Neutrophil (primary cell): ENCODE data around the gene INTS6L.

Source experiments
- H3K27ac ChIP-seq: fragments of 200-600 bp; sonication (generic); 2 replicates; pipeline ENCODE4 v1.5.1; 2016; ENCODE audit warnings: mild to moderate bottlenecking, moderate library complexity
- H3K27me3 ChIP-seq: fragments of 200-600 bp; sonication (generic); 2 replicates; pipeline ENCODE4 v1.6.0; 2016; ENCODE audit warnings: mild to moderate bottlenecking
- H3K36me3 ChIP-seq: fragments of 200-600 bp; sonication (generic); 2 replicates; pipeline ENCODE4 v1.5.1; 2017
- H3K4me1 ChIP-seq, 2 experiments: fragments of 200-600 bp in 1 of 2; sonication (generic) in 1 of 2; 1 replicate in 1 of 2; 2 replicates in 1 of 2; pipeline versions ENCODE4 v1.5.1 to v1.6.1; 2013 to 2016; ENCODE audit warnings: low read depth in 1 of 2, low read length in 1 of 2, mild to moderate bottlenecking in 1 of 2, moderate library complexity in 1 of 2; ENCODE audit not compliant: control insufficient read depth in 1 of 2, insufficient read depth in 1 of 2
- H3K4me3 ChIP-seq, 2 experiments: fragments of 200-600 bp in 1 of 2; sonication (generic) in 1 of 2; 1 replicate in 1 of 2; 2 replicates in 1 of 2; pipeline ENCODE4 v1.5.1; 2013 to 2016; ENCODE audit warnings: low read depth in 1 of 2, low read length in 1 of 2, mild to moderate bottlenecking in 1 of 2, moderate library complexity in 1 of 2
- H3K9me3 ChIP-seq: fragments of 200-600 bp; sonication (generic); 2 replicates; pipeline ENCODE4 v1.5.1; 2016
- CTCF ChIP-seq: fragments of 200-600 bp; sonication (generic); IDR thresholded peaks from 2 replicates; pipeline ENCODE4 v1.5.1; 2016; ENCODE audit warnings: antibody characterized with exemption

INTS6L gene

GRCh38 chrX:135498236-135498635 lies 22.2 kb upstream of the INTS6L start:
- H3K36me3 ChIP-seq = no peaks in the 10 kb centered on the region
- TF ChIP-seq CTCF = no peak
- H3K9me3 ChIP-seq = no peaks in the 10 kb centered on the region
- H3K27me3 ChIP-seq = no peaks in the 10 kb centered on the region
- no peaks in the 10 kb centered on the region for H3K4me1 ChIP-seq
- H3K4me3 ChIP-seq = no peak overlapping the region
- H3K27ac ChIP-seq = no peak overlapping the region

GRCh38 chrX:135505351-135505750 lies 15.1 kb upstream of the INTS6L start:
- Histone ChIP-seq H3K27me3 (no peaks in the 10 kb centered on the region), H3K36me3 (no peaks in the 10 kb centered on the region)

GRCh38 chrX:135509885-135510284 lies 10.6 kb upstream of the INTS6L start:
- no peak overlapping the region for H3K4me3 ChIP-seq
- H3K27me3 ChIP-seq = no peaks in the 10 kb centered on the region
- no peak overlapping the region for H3K27ac ChIP-seq
- peaks cover 23% of the 10 kb centered on the region in 2 experiments for H3K4me1 ChIP-seq
- H3K36me3 ChIP-seq = no peaks in the 10 kb centered on the region
- H3K9me3 ChIP-seq = no peaks in the 10 kb centered on the region
- TF ChIP-seq CTCF = no peak

More at GRCh38 chrX:135505351-135505750, 15.1 kb upstream of the INTS6L start:
- Histone ChIP-seq H3K4me3 (no peak overlapping the region), H3K9me3 (no peaks in the 10 kb centered on the region), H3K4me1 (no peaks in the 10 kb centered on the region), H3K27ac (no peak overlapping the region)
- no peak for TF ChIP-seq CTCF

- Histone ChIP-seq H3K9me3 (no peaks in the 10 kb centered on the region), H3K27me3 (no peaks in the 10 kb centered on the region), H3K27ac (peak overlapping the region; percentile 73), H3K4me1 (peaks cover 27 to 32% of the 10 kb centered on the region in 2 experiments), H3K36me3 (no peaks in the 10 kb centered on the region), H3K4me3 (no peak overlapping the region)
- TF ChIP-seq CTCF = no peak
Measured at GRCh38 chrX:135512508-135513129, 7.8 kb upstream of the INTS6L start.

GRCh38 chrX:135513130-135513515 lies 7.3 kb upstream of the INTS6L start:
- peak overlapping the region; percentile 73 for H3K27ac ChIP-seq
- no peak overlapping the region for H3K4me3 ChIP-seq
- TF ChIP-seq CTCF = no peak
- no peaks in the 10 kb centered on the region for H3K27me3 ChIP-seq
- no peaks in the 10 kb centered on the region for H3K36me3 ChIP-seq
- H3K4me1 ChIP-seq = peaks cover 27 to 32% of the 10 kb centered on the region in 2 experiments
- H3K9me3 ChIP-seq = no peaks in the 10 kb centered on the region
